Activated CD4-positive, alpha-beta T cell treated with anti-CD3 and anti-CD28 coated beads, Interleukin-2, amount 10 ng/mL, durations not matched to agents 24 days and 14 days (primary cell): ENCODE data around the gene SIPA1L3. TPM values are rescaled to one million over a fixed set of nuclear protein-coding genes. Genes with fewer than 3 reads are reported as not detected.
"Not testable (repeated sequence)": the region's sequence is repeated elsewhere in the genome, so short reads cannot be mapped to it uniquely, and the experiment has no call there.

ENCODE experiments used
- DNase-seq: peaks from one replicate; pipeline ENCODE4 v3.0.0; 2022
- H3K27ac Mint-ChIP-seq: one replicate; pipeline ENCODE4 v1.8.0; 2022; ENCODE audit warnings: mild to moderate bottlenecking, mixed read lengths
- H3K27me3 Mint-ChIP-seq: one replicate; pipeline ENCODE4 v1.8.0; 2022; ENCODE audit warnings: mixed read lengths
- H3K36me3 Mint-ChIP-seq: one replicate; pipeline ENCODE4 v1.8.0; 2022; ENCODE audit warnings: low read depth, mild to moderate bottlenecking, mixed read lengths
- H3K4me1 Mint-ChIP-seq: one replicate; pipeline ENCODE4 v1.8.0; 2021; ENCODE audit warnings: mixed read lengths
- H3K4me3 Mint-ChIP-seq: one replicate; pipeline ENCODE4 v1.8.0; 2022; ENCODE audit warnings: mild to moderate bottlenecking, moderate library complexity, mixed read lengths
- H3K9me3 Mint-ChIP-seq: one replicate; pipeline ENCODE4 v1.8.0; 2021; ENCODE audit warnings: mixed read lengths
- intact Hi-C: fragments of 100-400 bp; cut with micrococcal nuclease; formaldehyde crosslinking; loops from one replicate; pipeline ENCODE4 v1.15.1; 2023
- total RNA-seq: library from RNA; stranded (reverse); gene quantifications from 2 replicates; pipeline ENCODE4 v1.2.3, GENCODE V29; 2022

Gene SIPA1L3
- total RNA-seq, 1 donor from 2014 or later, result 15.4 TPM

DNA sequence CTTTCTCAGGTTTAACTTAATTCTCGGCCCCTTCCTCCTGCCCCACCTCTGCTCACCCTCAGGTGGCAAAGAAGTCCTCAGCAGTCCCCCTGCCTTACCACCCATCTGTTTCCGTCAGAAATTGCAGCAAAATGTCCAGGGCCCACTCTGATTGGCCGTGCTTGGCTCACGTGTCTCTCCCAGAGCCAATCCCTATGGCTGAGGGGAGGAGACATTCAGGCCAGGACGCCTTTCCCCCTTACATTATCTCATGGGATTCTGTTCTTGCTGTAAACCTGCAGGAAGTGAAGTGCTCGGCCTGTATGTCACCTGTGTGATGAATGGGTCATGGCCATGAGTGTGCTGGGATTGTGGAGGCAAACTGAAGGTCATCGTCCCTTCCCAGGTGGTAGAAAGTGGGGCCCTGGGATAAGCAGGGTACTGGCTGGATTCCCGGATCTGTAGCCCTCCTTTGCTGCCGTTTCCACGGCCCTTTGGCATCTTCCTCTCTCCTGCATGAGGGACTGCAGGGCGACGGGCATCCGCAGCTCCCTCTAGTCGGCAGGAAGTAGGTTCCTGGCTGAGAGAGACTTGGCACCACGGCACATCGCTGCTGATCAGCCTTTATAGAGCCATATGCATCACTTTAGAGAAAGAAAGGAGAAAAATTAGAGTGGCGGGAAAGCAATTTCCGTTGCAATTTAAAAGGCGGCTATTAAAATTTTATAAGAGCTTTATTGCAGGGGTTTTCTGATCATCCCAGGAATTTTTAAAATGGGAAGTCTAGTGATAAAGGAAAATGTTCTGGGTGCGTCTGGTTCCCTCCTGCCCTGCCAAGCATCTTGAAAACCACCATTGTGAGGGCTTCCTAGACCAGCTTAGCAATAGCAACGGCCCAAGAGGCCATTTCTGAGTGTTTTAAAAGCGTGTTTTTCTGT lies 118.2 kb downstream of the SIPA1L3 start:
- no peak overlapping the region for H3K27ac Mint-ChIP-seq
- intact Hi-C loops, result no loop called here
- H3K4me1 Mint-ChIP-seq, result no peaks in the 10 kb centered on the region
- no peak overlapping the region for H3K4me3 Mint-ChIP-seq
- H3K36me3 Mint-ChIP-seq, result no peaks in the 10 kb centered on the region
- H3K9me3 Mint-ChIP-seq, result no peaks in the 10 kb centered on the region
- H3K27me3 Mint-ChIP-seq, result no peaks in the 10 kb centered on the region
- DNase-seq, result no peak

DNA sequence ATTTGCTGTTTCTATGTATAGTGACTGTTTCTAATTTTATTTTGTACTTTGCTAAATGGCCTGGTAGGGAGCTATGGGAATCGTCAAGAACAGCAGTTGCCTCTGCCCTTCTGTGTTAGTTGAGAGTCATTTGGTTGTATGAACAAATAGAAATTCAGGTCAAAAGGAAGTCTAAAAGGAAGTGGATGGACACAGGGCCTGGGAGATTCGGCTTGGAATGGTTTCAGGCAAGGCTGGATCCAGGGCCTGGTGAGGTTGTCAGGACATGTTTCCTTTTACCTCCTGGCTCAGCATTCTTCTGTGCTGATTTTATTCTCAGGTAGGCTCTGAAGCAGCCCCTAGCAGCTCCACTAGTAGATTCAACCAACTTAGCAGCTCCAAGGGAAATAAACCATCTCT lies 118.9 kb downstream of the SIPA1L3 start:
- no peak for DNase-seq
- H3K9me3 Mint-ChIP-seq, result no peaks in the 10 kb centered on the region
- H3K27me3 Mint-ChIP-seq, result no peaks in the 10 kb centered on the region
- H3K36me3 Mint-ChIP-seq, result peaks cover 2% of the 10 kb centered on the region
- H3K4me3 Mint-ChIP-seq, result no peak overlapping the region
- intact Hi-C loops, result no loop called here
- no peaks in the 10 kb centered on the region for H3K4me1 Mint-ChIP-seq
- H3K27ac Mint-ChIP-seq, result no peak overlapping the region

DNA sequence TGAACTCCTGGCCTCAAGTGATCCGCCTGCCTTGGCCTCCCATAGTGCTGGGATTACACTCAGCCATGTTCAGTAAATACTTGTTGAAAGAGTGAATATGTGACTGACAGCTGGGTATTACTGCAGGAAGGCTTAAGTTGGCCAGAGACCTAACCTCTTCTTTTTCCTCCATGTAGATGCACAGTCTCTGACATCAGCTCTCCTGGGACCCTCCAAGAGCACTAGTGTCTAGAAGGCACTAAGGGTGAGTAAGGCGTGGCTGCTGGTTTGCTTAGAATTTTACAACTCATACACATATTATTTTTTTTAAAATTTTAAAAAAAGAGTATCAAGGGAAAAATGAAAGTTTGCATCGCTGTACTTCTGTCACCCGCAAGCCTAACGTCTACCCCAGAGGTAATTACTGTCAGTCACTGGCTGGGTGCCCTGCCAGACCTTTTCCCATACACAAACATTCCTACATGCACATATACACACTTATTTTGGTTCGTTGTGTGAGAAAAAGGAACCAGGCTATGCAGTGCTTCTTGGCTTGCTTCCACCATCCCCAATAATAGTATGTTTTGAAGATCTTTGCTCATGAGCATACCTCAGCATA lies 122.0 kb downstream of the SIPA1L3 start:
- intact Hi-C loops, result no loop called here
- no peak overlapping the region for H3K4me3 Mint-ChIP-seq
- DNase-seq, result no peak
- no peaks in the 10 kb centered on the region for H3K4me1 Mint-ChIP-seq
- no peak overlapping the region for H3K27ac Mint-ChIP-seq
- H3K36me3 Mint-ChIP-seq, result peaks cover 5% of the 10 kb centered on the region
- no peaks in the 10 kb centered on the region for H3K9me3 Mint-ChIP-seq
- H3K27me3 Mint-ChIP-seq, result no peaks in the 10 kb centered on the region

DNA sequence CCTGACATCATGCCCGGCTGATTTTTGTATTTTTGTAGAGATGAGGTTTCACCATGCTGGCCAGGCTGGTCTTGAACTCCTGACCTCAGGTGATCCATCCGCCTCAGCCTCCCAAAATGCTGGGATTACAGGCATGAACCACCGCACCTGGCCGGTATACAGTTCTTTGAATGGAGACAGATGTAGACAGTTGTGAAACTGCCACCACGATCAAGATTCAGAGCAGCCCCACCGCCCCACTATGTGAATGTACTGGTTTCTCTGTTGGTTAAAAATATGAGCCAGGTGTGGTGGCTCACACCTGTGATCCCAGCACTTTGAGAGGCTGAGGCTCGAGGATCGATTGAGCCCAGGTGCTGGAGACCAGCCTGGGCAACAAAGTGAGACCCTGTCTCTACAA lies 123.0 kb downstream of the SIPA1L3 start:
- intact Hi-C loops, H3K4me1 Mint-ChIP-seq, H3K4me3 Mint-ChIP-seq, DNase-seq, H3K27ac Mint-ChIP-seq, H3K36me3 Mint-ChIP-seq, H3K9me3 Mint-ChIP-seq, H3K27me3 Mint-ChIP-seq: not testable (repeated sequence)

DNA sequence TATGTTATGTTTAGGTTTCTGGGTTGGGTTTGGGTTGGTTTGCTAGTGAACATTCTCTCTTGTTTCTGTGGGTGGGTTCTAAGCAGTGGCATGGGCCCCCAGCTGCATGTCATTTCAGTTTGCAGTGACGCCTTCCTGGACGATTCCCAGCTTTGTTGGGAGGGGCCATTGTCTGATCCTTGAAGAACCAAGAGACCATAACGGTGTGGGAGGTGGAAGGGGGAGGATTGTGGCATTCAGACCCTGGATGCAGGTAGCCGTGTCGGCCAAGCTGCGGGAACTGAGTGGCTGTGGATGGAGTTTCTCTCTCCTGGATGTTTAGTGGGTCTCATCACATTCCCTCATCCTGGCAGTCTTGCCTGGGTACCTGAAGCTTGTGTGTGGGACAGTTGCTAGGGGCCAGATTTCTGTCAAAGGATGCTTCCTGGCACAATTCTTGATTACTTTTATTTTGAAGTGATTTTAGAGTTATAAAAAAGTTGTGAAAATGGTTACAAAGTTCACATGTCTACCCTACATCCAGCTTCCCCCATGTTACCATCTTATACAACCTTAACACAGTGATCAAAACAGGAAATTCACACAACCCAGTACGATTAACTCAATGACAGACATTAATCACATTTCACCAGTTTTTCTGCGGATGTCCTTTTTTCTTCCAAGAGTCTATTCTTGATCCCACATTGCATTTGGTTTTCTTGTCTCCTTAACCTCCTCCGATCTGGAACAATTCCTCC lies 123.8 kb downstream of the SIPA1L3 start:
- Mint-ChIP-seq H3K27me3 (no peaks in the 10 kb centered on the region), H3K4me1 (no peaks in the 10 kb centered on the region), H3K4me3 (no peak overlapping the region), H3K9me3 (no peaks in the 10 kb centered on the region), H3K36me3 (peaks cover 5% of the 10 kb centered on the region), H3K27ac (no peak overlapping the region)
- intact Hi-C loops, result no loop called here
- DNase-seq, result no peak

DNA sequence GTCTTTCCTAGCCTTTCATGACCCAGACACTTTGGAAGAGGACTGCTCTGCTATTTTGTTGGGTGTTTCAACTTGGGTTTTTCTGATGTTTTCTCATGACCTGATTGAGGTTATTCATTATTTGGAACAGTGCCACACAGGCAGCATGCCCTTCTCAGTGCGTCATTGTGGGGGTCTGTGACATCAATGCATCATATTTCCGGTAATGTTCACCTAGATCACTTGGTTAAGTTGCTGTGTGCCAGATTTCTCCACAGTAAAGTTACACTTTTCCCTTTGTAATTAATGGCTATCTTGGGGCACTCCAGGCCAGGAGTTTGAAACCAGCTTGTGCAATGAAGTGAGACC lies 124.4 kb downstream of the SIPA1L3 start:
- intact Hi-C loops, result no loop called here
- no peaks in the 10 kb centered on the region for H3K27me3 Mint-ChIP-seq
- no peak for DNase-seq
- H3K27ac Mint-ChIP-seq, result no peak overlapping the region
- no peaks in the 10 kb centered on the region for H3K9me3 Mint-ChIP-seq
- H3K36me3 Mint-ChIP-seq, result peaks cover 5% of the 10 kb centered on the region
- no peaks in the 10 kb centered on the region for H3K4me1 Mint-ChIP-seq
- H3K4me3 Mint-ChIP-seq, result no peak overlapping the region

DNA sequence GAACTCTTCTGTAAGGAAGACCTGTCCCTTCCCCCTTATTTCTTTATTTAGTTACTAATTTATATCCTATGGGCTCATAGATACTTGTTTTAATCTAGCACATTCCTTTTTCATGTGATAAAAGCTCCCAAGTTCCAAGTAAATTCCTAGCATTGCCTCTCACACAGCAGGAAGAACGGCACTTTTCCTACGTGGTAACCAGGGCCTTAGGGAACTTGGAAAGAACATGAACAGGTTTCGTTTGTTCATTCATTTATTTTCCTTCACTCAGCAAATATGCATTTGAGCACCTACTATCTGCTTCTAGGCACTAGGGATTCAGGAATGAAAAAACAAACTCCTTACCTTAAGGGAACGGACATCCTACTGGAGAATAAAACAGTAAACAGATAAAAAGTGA lies 125.1 kb downstream of the SIPA1L3 start:
- Mint-ChIP-seq H3K36me3 (peaks cover 5% of the 10 kb centered on the region), H3K4me1 (no peaks in the 10 kb centered on the region), H3K27me3 (no peaks in the 10 kb centered on the region), H3K9me3 (no peaks in the 10 kb centered on the region), H3K4me3 (no peak overlapping the region), H3K27ac (no peak overlapping the region)
- intact Hi-C loops, result no loop called here
- DNase-seq, result no peak

DNA sequence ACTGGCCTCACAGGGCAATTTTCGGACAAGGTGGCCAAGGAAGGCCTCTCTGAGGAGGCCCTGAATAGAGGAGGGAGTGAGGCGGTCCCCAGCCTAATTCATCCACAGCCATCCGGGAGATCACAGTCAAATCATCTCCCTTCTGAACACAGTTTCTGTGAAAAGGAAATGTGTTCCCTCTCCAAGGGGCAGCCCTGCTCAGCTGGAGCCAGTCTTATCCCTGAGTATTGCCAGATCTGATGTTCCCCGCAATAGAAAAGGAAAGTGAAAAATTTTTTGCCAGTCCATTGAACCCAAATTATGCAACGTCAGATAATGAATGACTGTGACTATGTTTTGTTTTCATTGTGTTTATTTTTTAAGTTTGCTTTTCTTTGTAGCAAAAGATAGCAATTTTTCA lies 125.9 kb downstream of the SIPA1L3 start:
- no peaks in the 10 kb centered on the region for H3K4me1 Mint-ChIP-seq
- H3K27me3 Mint-ChIP-seq, result no peaks in the 10 kb centered on the region
- intact Hi-C loops, result no loop called here
- no peak for DNase-seq
- H3K9me3 Mint-ChIP-seq, result no peaks in the 10 kb centered on the region
- no peak overlapping the region for H3K4me3 Mint-ChIP-seq
- no peak overlapping the region for H3K27ac Mint-ChIP-seq
- peaks cover 5% of the 10 kb centered on the region for H3K36me3 Mint-ChIP-seq

DNA sequence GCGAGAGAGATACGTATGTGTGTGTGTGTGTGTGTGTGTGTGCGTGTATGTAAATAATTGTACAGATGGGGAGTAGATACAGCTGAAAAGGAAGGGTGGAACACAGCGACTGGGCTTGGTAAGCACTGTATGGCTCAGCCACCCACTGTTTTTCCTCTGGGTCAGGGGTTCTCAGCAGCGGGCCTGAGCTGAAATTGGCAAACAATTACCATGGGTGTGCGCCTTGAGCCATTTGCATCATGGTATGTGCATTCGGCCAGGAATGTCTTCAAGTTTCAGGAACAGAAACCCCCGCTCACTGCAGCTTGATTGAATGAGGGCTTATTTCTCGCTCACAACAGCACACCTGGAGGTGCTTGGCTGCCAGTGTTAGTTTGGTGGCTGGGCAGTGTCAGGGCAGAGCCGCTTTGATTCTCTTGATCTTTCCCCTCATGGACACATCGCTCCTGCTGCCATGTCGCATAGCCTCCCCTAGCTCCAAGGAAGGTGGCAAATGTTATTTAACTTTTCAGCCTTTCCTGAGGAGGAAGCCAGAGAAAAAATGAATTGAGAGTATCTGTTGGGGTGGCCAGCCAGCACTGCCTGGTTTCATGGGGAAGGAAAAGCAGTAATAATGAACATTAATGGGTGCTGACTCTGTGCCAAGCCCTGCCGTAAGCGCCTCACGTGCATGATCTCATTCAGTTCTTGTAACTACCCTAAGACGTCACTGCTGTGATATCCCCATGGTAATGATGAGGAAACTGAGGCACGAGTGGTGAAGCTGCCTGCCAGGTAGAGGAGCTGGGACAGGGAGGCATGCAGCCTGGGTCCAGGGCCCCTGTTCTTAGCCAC lies 126.9 kb downstream of the SIPA1L3 start:
- no peaks in the 10 kb centered on the region for H3K4me1 Mint-ChIP-seq
- no peaks in the 10 kb centered on the region for H3K9me3 Mint-ChIP-seq

DNA sequence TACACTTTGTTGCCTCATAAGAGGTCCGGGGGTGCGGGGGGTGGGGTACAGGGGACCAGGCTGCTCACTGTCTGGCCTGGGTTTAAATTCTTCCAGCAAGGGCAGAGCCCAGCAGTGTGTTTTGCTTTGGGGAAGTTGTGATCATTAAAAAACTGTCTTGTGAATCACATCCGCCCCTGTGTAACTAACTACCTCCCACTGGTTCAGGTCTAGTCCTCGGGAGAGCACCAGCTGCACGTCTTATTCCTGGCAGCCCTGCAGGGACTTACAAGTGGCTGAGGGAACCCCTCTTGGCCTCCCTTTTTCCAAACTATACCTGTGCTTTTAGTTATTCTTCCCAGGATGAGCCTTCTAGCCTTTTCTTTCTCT lies 127.5 kb downstream of the SIPA1L3 start:
- Mint-ChIP-seq H3K4me1 (no peaks in the 10 kb centered on the region), H3K27ac (no peak overlapping the region), H3K9me3 (no peaks in the 10 kb centered on the region), H3K4me3 (no peak overlapping the region), H3K36me3 (peaks cover 5% of the 10 kb centered on the region), H3K27me3 (no peaks in the 10 kb centered on the region)
- intact Hi-C loops, result no loop called here
- no peak for DNase-seq

More for the DNA sequence above, 126.9 kb downstream of the SIPA1L3 start:
- Mint-ChIP-seq H3K27ac (no peak overlapping the region), H3K4me3 (no peak overlapping the region), H3K36me3 (peaks cover 5% of the 10 kb centered on the region), H3K27me3 (no peaks in the 10 kb centered on the region)
- DNase-seq, result no peak
- intact Hi-C loops, result no loop called here

DNA sequence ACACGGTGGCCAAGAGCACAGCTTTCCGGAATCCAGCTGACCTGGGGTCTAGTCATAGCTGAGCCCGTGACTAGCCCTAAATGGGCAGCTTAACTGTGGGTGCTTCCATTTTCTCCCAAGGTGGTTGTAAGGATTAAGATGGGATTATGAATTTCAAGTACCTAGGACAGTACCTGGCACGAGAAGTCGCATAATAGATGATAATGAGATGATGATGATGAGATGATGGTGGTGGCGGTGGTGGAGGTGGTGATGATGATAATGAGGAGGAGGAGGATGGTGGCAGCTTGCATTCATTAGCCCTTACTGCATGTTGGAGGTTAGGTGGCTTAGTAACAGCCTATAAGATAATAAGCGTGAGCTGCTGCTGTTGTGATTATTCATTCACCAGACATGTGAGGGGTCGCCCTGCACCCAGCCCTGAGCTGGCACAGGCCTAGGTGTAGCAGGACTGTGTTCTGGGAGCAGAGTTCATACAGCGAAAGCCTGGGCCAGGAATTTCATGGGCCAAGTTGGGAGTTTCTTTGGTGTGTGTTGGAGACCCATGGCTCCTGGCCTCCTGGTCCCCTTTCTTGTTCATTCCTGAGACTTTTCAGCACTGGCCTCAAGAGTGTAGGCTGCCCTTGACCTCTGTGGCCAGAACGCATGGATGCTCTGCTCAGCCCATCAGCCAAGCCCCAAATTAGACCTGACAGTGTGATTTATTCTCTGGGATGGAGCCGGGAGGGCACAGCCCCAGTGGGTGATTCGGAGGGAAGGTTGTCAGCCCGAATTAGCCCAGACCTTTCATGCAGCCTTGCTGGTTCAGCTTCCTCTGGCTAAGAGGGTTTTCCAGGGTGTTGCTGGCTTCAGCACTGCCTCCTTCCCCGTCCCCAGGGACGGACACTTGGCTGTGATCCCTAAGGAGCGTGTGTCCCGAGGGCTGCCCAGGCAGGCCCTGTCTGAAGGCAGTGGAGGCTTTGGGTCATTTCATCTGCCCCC lies 128.8 kb downstream of the SIPA1L3 start:
- Mint-ChIP-seq H3K27ac (no peak overlapping the region), H3K27me3 (no peaks in the 10 kb centered on the region), H3K9me3 (no peaks in the 10 kb centered on the region), H3K36me3 (peaks cover 2% of the 10 kb centered on the region), H3K4me1 (no peaks in the 10 kb centered on the region), H3K4me3 (no peak overlapping the region)
- intact Hi-C loops, result no loop called here
- no peak for DNase-seq

DNA sequence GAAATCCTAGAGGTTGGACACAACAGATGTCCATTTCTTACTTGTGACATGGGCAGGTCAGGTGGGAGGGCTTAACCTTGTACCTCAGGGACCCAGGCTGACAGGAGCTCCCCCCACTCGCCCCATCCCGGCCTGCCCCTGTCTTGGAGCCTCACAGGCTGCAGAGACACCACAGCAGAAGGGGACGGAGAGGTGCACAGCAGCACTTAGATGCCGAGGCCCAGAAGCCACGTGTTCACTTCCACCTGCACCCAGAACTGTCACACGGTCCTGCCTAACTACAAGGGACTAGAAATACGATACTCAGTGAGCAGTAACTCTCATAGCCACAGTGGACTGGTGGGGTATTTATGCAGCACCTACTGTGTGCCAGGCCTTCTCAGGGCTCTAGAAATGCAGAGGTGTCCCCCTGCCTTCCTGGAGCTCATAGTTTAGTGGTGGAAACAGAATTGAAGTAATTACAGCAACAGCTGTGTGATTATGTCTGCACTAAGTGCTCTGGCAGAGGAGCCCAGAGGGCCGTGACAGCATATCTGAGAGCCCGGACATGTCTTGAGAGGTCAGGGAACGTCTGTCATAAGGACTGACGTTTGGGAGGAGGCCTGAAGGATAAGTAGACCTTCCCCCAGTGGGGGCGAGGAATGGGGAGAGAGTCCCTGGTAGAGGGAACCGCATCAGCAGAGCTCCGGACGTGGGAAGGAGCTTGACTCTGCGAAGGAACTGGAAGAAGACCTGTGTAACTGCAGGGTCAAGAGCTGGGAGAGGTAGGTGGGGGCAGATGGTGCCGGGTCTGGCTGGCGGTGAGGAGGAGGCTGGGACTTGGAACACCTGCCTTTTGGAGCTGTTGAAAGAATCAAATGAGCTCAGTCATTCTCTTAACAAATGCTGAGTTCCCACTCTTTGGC lies 130.0 kb downstream of the SIPA1L3 start:
- intact Hi-C loops, result no loop called here
- Mint-ChIP-seq H3K27ac (no peak overlapping the region), H3K4me3 (no peak overlapping the region), H3K4me1 (no peaks in the 10 kb centered on the region), H3K36me3 (no peaks in the 10 kb centered on the region), H3K27me3 (no peaks in the 10 kb centered on the region), H3K9me3 (no peaks in the 10 kb centered on the region)
- no peak for DNase-seq
